ENCODE results near the gene SMPD3. TPM values are rescaled to one million over a fixed set of nuclear protein-coding genes. Genes with fewer than 3 reads are reported as not detected.

Gene SMPD3
- total and polyA plus RNA-seq, 2 experiments from 2014 or later = 5.7 to 6.3 TPM

DNA sequence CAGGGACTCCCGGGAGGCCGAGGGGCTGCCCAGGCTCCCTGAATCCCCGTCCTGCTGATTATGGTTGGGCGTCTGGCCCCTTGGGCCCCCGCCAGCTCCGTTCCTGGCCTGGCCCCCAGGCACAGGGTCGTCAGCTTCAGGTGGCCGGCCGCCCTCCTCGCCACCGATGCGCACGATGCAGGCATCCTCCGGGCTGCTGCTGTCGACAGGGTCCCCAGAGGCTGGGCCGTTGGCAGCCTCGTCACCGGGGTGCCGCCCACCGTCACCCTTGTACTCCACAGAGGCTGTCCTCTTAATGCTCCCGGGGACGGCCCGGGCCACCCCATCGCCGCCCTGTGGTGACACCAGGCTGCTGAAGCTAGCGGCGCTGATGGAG lies 77.0 kb downstream of the SMPD3 start:
- Histone ChIP-seq H2AFZ (no peak overlapping the region), H3K4me1 (ENCODE audit: insufficient read depth) (no peaks in the 10 kb centered on the region), H3K4me2 (no peak overlapping the region), H3K27ac (no peak overlapping the region), H3K9me2 (replicated peaks; ENCODE audit: insufficient read depth) (no peaks in the 10 kb centered on the region), H3K9me3 (ENCODE audit: low read depth) (no peaks in the 10 kb centered on the region), H4K20me1 (ENCODE audit: insufficient read depth, poor library complexity, severe bottlenecking) (no peaks in the 10 kb centered on the region), H3K4me3 (no peak overlapping the region), H3K27me3 (no peaks in the 10 kb centered on the region), H3K79me2 (no peaks in the 10 kb centered on the region), H3K36me3 (replicated peaks; ENCODE audit: insufficient read depth, low read depth) (no peaks in the 10 kb centered on the region)
- DNase-seq (ENCODE audit: low spot score) = no peak
- TF ChIP-seq EZH2phosphoT487 (IDR thresholded peaks at IDR 0.05; ENCODE audit: low read depth, severe bottlenecking, unreplicated experiment) (no peak), EZH2 (IDR thresholded peaks at IDR 0.05; ENCODE audit: borderline replicate concordance) (no peak)
- TF ChIP-seq, protein P1, sequence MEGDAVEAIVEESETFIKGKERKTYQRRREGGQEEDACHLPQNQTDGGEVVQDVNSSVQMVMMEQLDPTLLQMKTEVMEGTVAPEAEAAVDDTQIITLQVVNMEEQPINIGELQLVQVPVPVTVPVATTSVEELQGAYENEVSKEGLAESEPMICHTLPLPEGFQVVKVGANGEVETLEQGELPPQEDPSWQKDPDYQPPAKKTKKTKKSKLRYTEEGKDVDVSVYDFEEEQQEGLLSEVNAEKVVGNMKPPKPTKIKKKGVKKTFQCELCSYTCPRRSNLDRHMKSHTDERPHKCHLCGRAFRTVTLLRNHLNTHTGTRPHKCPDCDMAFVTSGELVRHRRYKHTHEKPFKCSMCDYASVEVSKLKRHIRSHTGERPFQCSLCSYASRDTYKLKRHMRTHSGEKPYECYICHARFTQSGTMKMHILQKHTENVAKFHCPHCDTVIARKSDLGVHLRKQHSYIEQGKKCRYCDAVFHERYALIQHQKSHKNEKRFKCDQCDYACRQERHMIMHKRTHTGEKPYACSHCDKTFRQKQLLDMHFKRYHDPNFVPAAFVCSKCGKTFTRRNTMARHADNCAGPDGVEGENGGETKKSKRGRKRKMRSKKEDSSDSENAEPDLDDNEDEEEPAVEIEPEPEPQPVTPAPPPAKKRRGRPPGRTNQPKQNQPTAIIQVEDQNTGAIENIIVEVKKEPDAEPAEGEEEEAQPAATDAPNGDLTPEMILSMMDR (IDR thresholded peaks at IDR 0.05; ENCODE audit: poor library complexity) = no peak
- WGBS (ENCODE audit: low lambda C conversion rate, missing lambda C conversion rate) = 98% methylated on average over 24 of the region's 27 CpGs

DNA sequence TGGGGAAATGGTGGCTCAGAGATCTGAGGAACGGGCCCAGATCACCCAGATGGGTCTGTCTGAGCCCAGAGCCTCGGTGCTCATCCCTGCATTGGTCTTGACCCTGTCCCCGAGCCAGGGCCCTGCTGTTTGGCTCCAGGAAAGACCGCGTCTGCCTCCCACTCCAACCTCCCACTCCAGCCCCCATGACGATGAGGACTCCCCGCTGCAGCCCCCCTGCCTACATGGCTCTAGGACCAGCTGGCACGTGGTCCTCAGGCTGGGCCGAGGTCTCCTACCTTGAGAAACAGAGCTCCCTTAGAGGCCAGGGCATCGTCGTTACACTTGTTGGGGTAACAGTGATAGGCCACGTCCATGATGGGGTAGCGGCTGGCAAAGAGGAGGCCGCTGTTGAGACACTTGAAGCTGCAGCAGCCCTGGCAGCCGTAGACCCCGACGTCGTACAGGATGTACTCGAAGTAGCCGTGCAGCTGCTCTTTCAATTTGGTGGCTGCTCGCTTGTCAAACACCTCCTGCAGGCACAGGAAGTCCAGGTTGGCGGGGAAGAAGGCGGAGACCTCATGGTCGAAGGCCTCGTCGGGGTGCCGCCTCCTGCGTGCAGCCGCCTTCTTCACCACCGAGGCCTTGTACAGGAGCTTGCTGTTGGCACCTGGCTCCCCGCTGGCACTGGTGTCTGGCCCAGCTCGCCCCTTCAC lies 77.6 kb downstream of the SMPD3 start:
- H4K20me1 ChIP-seq (ENCODE audit: insufficient read depth, poor library complexity, severe bottlenecking) = no peaks in the 10 kb centered on the region
- 94% methylated on average over 32 of the region's 32 CpGs for WGBS (ENCODE audit: low lambda C conversion rate, missing lambda C conversion rate)
- H3K4me2 ChIP-seq = no peak overlapping the region
- no peaks in the 10 kb centered on the region for H3K4me1 ChIP-seq (ENCODE audit: insufficient read depth)
- no peak for DNase-seq (ENCODE audit: low spot score)
- no peaks in the 10 kb centered on the region for H3K9me2 ChIP-seq (replicated peaks; ENCODE audit: insufficient read depth)
- H3K79me2 ChIP-seq = no peaks in the 10 kb centered on the region
- H3K36me3 ChIP-seq (replicated peaks; ENCODE audit: insufficient read depth, low read depth) = no peaks in the 10 kb centered on the region
- H3K4me3 ChIP-seq = no peak overlapping the region
- H3K9me3 ChIP-seq (ENCODE audit: low read depth) = no peaks in the 10 kb centered on the region
- no peaks in the 10 kb centered on the region for H3K27me3 ChIP-seq
- H3K27ac ChIP-seq = no peak overlapping the region
- no peak overlapping the region for H2AFZ ChIP-seq
- TF ChIP-seq, protein P1 (IDR thresholded peaks at IDR 0.05; ENCODE audit: poor library complexity) = no peak
- TF ChIP-seq EZH2phosphoT487 (IDR thresholded peaks at IDR 0.05; ENCODE audit: low read depth, severe bottlenecking, unreplicated experiment) = no peak
- TF ChIP-seq EZH2 (IDR thresholded peaks at IDR 0.05; ENCODE audit: borderline replicate concordance) = no peak

DNA sequence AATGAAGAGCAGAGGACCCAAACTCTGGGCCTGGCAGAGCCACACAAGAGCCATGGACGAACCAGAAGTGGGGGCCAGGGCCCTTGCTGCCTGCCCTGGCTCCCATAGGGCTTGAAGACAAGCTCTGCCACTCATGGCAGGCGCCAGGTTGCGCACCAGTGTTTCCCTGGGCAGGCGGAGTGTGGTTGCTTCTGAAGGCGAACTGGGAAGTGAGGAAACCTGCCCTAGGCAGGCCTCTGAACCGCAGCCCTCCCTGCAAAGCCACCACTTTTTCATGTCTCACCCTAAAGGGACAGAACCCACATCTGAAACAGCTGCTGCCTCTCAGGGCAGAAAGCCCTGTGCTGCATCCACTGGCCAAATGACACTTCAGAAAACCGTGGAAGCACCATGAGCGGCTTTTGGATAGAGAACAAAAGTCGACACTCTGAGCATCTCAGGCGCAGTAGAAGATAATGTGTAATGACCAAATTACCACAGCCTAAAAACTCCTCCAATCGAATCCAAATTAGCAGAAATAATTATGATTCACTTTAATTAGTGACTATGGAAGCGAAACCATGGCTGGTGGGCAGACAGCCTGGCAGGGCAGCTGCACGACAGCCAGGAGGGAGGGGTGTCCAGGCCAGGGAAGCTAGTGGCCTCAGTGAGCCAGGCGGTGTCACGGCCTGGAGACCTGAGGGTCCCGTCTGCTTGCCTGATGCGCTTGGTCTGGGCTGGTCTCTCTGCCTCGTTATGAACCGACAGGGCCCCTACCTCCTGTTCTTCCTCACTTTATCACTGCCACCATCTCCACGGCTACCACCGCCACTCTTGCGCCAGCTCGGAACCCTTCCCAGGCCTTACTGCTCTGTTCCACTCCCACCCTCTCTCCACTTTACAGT lies 78.4 kb downstream of the SMPD3 start:
- H4K20me1 ChIP-seq (ENCODE audit: insufficient read depth, poor library complexity, severe bottlenecking) = no peaks in the 10 kb centered on the region
- no peaks in the 10 kb centered on the region for H3K27me3 ChIP-seq
- no peak overlapping the region for H3K4me2 ChIP-seq
- H2AFZ ChIP-seq = no peak overlapping the region
- TF ChIP-seq EZH2phosphoT487 (IDR thresholded peaks at IDR 0.05; ENCODE audit: low read depth, severe bottlenecking, unreplicated experiment) = no peak
- no peak for TF ChIP-seq EZH2 (IDR thresholded peaks at IDR 0.05; ENCODE audit: borderline replicate concordance)
- TF ChIP-seq, protein P1 (IDR thresholded peaks at IDR 0.05; ENCODE audit: poor library complexity) = no peak
- H3K4me1 ChIP-seq (ENCODE audit: insufficient read depth) = no peaks in the 10 kb centered on the region
- no peak overlapping the region for H3K27ac ChIP-seq
- no peak for DNase-seq (ENCODE audit: low spot score)
- H3K9me3 ChIP-seq (ENCODE audit: low read depth) = no peaks in the 10 kb centered on the region
- no peaks in the 10 kb centered on the region for H3K79me2 ChIP-seq
- WGBS (ENCODE audit: low lambda C conversion rate, missing lambda C conversion rate) = 84% methylated on average over 23 of the region's 23 CpGs
- no peak overlapping the region for H3K4me3 ChIP-seq
- no peaks in the 10 kb centered on the region for H3K36me3 ChIP-seq (replicated peaks; ENCODE audit: insufficient read depth, low read depth)
- H3K9me2 ChIP-seq (replicated peaks; ENCODE audit: insufficient read depth) = no peaks in the 10 kb centered on the region
